Skeletal muscle cell (primary cell): ENCODE results near the gene TEX264.

Experiments
- DNase-seq: peaks from one replicate; pipeline ENCODE4 v3.0.0-alpha.2; 2010; ENCODE audit warnings: low read depth
- H3K4me3 ChIP-seq: 2 replicates; pipeline ENCODE4 v1.5.1; 2011; ENCODE audit warnings: low read depth, mild to moderate bottlenecking, control low read depth, low read length, moderate library complexity

TEX264 gene

DNA sequence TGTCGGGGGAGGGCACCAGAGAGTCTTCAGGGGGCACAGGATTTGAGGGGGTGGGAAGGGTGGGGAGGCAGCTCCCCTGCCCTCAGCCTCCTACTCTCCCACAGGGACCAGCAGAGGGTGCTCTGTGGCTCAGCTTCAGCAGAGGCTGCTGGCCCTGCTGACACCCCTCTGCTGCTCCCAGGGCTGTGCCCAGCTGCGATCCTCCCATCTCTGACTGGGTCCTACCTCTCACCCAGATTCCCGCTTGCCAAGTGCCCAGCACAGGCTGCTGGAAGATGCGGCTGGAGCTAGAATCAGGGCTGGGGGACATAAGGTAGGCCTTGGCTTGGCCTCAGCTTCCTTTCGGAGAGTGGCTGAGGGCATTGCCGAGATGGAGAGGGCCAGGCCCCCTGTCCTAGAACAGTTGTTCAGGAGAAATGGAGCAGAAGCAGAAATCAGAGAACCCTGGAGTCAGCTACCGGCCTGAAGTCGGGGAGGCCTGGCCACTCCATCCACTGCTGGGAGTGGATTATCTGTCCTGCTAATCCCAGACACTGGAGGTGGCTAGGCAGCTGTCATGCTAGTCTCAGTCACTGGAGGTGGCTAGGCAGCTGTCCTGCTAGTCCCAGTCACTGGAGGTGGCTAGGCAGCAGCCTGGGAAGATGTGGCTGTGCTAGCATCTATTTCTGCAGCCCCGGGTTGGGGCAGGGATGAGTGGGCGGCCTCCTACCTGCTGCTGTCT is 39.7 kb downstream of the TEX264 start:
- no peak for DNase-seq
- no peak overlapping the region for H3K4me3 ChIP-seq

DNA sequence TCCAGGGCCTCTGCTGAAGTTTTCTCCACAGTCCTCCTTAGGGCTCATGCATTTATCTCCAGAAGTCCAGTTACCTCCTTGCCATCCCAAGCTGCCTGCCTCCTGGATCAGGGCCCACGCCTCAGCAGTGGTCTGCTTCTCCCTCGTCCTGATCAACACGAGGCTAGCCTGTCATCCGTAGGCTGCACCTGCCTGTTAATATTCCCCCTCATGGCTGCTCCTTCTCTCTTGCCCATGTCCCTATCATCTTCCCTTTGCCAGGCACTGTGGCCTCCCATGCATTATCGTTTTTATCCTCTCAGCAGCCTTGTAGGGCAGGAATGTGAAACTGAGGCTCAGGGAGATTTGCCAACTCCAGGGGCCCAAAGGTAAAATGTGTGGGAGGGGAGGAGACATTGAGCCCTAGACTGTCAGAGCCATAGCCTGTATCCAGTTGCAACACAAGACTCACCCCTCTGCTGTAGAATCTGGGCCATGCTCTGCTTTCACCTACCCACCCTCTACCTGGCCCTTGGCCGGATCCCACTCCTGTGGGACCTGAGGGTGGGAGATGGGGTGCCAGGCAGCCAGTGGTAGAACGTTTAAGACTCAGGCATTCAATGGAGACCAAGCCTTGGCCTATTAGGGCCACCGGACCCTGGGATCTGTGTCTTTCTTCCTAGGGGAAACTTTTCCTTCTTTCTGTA is 40.4 kb downstream of the TEX264 start:
- no peak overlapping the region for H3K4me3 ChIP-seq
- no peak for DNase-seq

DNA sequence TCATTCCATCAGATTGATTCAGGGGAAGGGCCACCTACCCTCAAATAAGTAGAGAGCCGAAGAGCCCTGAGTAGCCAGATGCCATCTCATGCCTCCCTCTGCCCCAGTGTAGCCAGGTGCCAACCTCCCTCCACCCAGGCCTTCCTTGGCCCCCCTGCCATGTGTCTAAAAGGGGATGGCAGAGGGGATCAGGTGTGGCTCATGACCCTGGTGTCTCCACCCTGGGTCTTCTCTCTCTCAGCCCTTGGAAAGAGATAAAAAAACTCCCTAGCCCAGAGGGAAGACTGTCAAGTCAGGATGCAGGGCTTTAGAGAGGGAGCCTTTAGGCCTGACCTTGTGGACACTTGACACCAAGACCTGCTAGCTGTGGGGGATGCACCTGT is 41.0 kb downstream of the TEX264 start:
- DNase-seq = no peak
- no peak overlapping the region for H3K4me3 ChIP-seq

DNA sequence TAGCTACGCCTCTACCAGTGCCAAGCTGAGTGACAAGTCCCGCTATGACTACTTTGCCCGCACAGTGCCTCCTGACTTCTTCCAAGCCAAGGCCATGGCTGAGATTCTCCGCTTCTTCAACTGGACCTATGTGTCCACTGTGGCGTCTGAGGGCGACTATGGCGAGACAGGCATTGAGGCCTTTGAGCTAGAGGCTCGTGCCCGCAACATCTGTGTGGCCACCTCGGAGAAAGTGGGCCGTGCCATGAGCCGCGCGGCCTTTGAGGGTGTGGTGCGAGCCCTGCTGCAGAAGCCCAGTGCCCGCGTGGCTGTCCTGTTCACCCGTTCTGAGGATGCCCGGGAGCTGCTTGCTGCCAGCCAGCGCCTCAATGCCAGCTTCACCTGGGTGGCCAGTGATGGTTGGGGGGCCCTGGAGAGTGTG is 41.5 kb downstream of the TEX264 start:
- no peak overlapping the region for H3K4me3 ChIP-seq
- no peak for DNase-seq

DNA sequence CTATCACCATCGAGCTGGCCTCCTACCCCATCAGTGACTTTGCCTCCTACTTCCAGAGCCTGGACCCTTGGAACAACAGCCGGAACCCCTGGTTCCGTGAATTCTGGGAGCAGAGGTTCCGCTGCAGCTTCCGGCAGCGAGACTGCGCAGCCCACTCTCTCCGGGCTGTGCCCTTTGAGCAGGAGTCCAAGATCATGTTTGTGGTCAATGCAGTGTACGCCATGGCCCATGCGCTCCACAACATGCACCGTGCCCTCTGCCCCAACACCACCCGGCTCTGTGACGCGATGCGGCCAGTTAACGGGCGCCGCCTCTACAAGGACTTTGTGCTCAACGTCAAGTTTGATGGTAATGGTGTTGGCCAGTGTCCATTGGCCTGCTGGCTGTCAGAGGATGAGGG is 41.9 kb downstream of the TEX264 start:
- no peak for DNase-seq
- no peak overlapping the region for H3K4me3 ChIP-seq

DNA sequence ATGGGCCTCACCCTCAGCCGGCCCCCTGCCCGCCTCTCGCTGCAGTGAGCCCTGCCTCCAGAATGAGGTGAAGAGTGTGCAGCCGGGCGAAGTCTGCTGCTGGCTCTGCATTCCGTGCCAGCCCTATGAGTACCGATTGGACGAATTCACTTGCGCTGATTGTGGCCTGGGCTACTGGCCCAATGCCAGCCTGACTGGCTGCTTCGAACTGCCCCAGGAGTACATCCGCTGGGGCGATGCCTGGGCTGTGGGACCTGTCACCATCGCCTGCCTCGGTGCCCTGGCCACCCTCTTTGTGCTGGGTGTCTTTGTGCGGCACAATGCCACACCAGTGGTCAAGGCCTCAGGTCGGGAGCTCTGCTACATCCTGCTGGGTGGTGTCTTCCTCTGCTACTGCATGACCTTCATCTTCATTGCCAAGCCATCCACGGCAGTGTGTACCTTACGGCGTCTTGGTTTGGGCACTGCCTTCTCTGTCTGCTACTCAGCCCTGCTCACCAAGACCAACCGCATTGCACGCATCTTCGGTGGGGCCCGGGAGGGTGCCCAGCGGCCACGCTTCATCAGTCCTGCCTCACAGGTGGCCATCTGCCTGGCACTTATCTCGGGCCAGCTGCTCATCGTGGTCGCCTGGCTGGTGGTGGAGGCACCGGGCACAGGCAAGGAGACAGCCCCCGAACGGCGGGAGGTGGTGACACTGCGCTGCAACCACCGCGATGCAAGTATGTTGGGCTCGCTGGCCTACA is 44.4 kb downstream of the TEX264 start:
- DNase-seq = no peak
- H3K4me3 ChIP-seq = no peak overlapping the region

DNA sequence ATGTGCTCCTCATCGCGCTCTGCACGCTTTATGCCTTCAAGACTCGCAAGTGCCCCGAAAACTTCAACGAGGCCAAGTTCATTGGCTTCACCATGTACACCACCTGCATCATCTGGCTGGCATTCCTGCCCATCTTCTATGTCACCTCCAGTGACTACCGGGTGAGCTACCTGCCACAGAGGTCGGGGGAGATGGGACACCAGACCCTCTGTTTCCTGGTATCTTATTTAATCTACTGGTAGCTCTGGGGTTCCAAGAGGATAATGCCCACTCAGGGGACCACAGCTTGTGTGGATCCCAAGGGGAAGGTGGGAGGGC is 44.9 kb downstream of the TEX264 start:
- H3K4me3 ChIP-seq = no peak overlapping the region
- no peak for DNase-seq

DNA sequence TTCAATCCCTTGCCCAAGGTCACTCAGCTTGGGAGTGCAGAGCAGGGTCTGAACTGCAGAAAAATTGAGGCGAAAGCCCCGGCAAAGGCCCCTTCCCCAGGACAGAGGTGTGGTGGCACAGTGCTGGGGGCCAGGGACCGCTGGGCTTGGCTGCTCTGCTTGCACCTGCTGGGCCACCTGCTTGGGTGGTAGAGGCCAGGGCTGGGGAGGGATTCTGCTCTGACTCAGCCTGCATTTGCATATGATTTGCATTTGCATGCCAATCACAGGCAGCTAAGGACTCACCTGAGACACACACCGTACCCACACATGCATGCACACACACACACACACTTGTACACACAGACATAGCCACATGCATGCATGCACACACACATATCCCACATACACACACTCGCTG is 45.8 kb downstream of the TEX264 start:
- DNase-seq = no peak
- H3K4me3 ChIP-seq = no peak overlapping the region

DNA sequence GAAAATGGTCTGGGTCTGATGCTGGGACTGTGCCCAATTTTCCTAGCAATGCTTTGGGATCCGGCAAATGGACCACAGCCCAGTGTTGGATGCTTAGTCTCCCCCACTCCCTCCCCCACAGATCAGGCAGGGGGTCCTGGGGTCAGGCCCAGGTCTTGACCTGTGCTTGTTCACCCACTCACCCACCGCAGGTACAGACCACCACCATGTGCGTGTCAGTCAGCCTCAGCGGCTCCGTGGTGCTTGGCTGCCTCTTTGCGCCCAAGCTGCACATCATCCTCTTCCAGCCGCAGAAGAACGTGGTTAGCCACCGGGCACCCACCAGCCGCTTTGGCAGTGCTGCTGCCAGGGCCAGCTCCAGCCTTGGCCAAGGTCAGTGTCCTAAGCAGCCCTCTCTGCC is 46.4 kb downstream of the TEX264 start:
- no peak for DNase-seq
- H3K4me3 ChIP-seq = no peak overlapping the region

DNA sequence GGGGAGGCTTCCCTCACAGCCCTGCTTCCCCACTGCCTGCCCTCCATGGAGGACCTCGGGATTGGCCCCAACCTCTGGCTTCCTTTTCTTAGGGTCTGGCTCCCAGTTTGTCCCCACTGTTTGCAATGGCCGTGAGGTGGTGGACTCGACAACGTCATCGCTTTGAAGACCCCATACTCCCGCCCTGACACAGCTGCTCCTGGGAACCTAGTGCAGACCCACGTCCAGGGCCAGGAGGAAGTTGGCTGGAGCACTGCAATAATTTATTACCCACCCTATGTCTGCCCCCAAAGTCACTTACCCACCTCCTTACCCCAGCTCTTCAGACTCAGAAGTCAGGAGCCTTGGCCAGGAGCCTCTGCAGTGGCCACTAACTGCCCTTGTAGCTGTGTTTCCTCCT is 46.9 kb downstream of the TEX264 start:
- H3K4me3 ChIP-seq = no peak overlapping the region
- DNase-seq = no peak

DNA sequence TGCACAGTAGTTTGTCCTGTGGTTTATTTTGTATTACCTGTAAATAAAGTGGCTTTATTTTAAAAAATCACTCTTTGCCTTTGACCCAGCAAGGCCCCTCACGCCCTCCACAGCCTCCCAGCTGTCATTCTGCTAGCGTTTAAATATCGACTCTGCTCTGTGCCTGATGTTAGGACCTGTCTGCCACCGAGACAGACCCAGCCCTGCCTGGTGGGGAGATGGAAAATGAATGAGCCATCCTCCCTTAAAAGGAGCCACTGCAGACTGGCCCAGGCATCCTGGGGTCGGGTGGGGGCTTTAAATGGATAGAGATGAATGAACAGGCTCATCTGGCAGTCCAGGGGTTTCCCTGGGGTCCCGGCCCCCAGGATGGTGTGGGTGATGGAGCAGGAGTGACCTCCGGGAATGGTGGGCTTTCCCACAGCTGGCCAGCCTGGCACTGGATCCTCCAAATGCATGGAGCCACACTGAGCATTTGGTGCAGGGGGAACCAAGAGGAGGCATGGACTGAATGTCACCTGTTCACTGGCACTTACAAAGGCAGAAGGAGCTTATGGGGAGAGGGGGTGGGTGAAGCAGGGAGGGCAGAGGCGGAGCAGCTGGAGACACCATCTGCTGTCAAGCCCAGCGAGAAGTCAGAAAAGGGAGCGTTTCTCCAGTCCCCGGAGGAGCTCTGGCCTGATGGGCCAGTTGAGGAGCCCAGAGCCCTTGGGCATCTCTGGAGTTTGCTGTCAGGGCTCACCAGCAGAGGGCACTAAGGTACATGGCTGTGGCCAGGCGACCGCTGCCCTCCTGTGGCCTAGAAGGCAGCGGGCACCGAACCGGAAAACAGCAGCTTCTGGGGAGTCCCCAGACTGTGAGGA is 47.7 kb downstream of the TEX264 start:
- H3K4me3 ChIP-seq = no peak overlapping the region
- no peak for DNase-seq

DNA sequence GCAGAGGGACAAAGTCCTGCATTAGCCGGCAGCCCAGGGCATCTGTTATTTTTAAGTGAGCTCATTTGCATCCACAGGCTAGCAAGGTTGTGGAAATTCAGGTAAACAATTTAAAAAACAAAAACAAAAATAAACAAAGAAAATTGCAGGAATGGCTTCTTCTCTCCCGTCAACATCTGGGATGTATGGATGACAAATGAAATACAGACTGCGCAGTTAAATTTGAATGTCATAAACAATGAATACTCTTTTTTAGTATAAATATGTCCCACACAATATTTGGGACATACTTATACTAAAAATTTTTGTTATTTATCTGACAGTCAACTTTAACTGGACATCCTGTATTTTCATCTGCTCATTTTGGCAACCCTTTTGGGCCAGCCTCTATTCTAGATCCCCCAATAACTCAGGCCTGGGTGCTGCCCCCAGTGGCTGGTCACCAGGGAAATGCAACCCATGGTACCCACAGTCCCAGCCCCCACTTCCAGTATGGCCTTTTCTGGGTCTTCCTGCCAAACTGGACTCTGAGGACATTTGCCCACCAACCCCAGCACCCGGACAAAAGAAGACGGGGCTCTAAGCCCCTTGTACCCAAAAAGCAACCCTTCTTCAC is 48.5 kb downstream of the TEX264 start:
- H3K4me3 ChIP-seq = no peak overlapping the region
- no peak for DNase-seq

DNA sequence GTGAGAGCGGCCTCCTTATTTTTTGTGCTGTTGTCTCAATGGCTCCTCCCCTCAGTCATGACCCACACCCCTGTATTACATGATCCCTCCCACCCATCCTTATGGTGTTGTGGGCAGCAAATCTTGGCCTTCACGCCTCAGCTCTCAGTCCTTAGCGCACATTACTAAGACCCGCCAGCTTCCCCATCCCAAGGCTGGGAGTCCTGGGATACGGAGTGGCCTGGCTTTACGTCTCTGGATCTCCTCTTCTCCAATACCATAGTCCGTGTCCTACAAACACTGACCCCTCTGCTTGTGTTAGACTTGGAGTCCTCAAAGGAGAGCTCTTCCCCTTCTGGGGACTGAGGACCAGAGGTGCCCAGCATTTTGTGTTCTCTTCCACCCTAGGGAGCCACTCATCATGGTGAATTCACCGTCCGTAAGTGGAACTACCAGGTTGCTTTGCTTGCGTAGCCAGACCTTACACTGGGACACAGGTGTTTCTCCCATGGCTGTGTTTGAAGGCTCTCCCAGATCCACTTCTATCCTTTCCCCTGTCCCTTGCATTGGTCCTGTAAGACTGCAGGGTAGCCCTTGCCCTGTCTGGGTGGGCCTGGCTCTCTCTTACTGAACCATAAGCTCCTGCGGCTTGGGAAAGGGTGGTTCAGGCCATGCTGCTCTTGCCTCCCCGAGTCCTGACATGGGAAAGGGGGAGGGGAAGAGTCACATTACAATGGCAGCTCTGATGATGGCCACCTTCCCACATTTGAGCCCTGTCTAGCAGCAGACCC is 49.4 kb downstream of the TEX264 start:
- no peak for DNase-seq
- no peak overlapping the region for H3K4me3 ChIP-seq

DNA sequence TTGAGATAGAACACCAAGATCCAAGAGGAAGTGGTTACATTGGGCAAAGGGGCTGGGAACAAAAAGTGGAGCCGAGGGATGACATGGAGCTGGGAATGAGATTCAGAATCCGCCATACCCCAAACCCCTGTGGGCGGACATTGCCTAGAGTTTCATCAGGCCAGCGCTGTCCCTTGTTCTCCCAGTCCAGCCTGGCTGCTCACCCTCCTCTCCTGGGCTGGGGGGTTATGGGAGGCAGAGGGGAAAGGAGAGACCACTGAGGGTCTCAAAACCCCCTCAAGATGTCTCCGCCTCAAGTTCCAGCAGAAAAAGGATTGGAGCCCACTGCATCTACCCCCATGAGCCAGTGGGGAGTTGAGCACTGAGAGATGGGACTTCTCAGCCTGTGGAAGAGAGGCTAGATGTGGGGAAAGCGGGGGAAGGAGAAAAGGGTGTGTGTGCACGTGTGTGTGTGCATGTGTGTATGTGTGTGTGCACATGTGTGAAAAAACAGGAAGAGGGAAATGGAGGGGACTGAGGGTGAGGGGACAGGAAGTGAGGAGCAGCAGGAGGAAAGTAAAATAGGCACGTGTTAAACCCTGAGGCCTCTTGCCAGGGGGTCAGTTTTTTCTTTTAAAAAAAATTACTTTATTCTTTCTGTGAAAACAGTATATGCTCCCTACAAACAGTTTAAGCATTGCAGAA is 50.2 kb downstream of the TEX264 start:
- no peak for DNase-seq
- H3K4me3 ChIP-seq = no peak overlapping the region

DNA sequence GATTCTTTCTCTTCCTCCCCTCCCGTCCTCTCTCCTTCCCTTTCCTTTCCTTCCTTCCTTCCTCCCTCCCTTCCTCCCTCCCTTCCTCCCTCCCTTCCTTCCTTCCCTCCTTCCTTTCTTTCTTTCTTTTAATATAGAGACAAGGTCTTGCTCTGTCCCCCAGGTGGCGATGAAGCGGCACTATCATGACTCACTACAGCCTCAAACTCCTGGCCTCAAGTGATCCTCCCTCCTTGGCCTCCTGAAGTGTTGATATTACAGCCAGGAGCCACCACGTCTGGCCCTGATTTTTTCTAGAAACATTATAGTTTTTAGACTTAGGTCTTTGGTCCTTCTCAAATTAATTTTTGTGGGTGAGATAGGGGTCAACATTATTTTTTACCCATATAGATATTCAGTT is 51.3 kb downstream of the TEX264 start:
- no peak overlapping the region for H3K4me3 ChIP-seq
- no peak for DNase-seq

DNA sequence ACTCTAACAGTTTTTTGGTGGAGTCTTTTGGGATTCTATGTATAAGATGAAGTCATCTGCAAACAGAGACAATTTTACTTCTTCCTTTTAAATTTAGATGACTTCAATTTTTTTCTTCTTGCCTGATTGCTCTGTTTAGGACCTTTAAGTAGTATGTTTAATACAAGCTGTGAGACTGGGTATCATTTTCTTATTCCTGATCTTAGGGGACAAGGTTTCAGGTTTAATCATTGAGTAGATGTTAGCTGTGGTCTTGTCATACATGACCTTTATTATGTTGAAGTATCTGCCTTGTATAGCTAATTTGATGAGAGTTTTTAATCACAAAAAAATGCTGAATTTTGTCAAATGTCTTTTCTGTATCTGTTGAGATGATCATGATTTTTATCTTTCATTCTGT is 56.4 kb downstream of the TEX264 start:
- no peak overlapping the region for H3K4me3 ChIP-seq
- no peak for DNase-seq

DNA sequence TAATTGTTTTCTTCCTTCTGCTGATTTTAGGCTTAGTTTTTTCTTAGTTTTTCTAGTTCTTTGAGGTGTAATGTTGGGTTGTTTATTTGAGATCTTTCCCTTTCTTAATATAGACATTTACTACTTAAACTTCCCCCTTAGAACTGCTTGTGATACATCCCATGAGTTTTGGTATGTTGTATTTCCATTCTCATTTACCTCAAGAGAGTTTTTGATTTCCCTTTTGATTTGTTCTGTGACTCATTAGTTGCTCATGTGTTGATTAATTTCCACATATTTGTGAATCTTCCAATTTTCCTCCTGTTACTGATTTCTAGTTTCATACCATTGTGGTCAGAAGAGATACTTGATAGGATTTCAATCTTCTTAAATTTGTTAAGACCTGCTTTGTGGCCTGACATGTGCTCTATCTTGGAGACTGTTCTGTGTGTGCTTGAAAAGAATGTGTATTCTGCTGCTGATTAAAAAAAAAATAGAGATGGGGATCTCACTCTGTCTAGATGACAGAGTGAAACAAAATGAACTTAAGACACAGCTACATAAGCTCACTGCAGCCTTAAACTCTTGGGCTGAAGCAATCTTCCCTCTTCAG is 58.1 kb downstream of the TEX264 start:
- DNase-seq = no peak
- H3K4me3 ChIP-seq = no peak overlapping the region
